HepG2 (cell line): ENCODE results near the gene MACROH2A1. TPM values are rescaled to one million over a fixed set of nuclear protein-coding genes. Genes with fewer than 3 reads are reported as not detected.

Experiments
- ATAC-seq: fragments of 200-7000 bp; cut with Tn5 transposase; 3 replicates; pipeline ENCODE4 v1.9.1; 2020; ENCODE audit warnings: mild to moderate bottlenecking, moderate library complexity
- BruUV-seq: library from RNA; stranded (reverse); fragments of 400-500 nt; replicated peaks from 2 replicates; lab custom pipeline; 2021; lab: Mats Ljungman, UMichigan
- CTCF ChIA-PET: fragments of 300-600 bp; formaldehyde crosslinking; extraction: SDS; loops from one replicate; lab custom pipeline; 2021; ENCODE audit warnings: low total read pairs, inconsistent platforms, low intra/inter-chr PET ratio; lab: Yijun Ruan, JAX
- POLR2A ChIA-PET: fragments of 350-600 bp; sonication (Branson Sonifier 250); formaldehyde crosslinking; loops from one replicate; lab custom pipeline; 2020; ENCODE audit warnings: antibody characterized with exemption, inconsistent platforms; lab: Yijun Ruan, JAX
- DNase-seq: peaks from one replicate; pipeline ENCODE4 v3.0.0-alpha.2; 2015; ENCODE audit warnings: low spot score
- FAIRE-seq: peaks from 3 replicates; lab custom pipeline; 2011; peaks lifted over from hg19 to GRCh38; lab: Jason Lieb, UNC
- H2AFZ ChIP-seq: one replicate; pipeline ENCODE4 v1.6.1; 2011; ENCODE audit warnings: low read length, inconsistent platforms
- H3K27ac ChIP-seq: fragments of 300-600 bp; 3 replicates; pipeline ENCODE4 v1.8.0; 2011; ENCODE audit warnings: mixed run types, mild to moderate bottlenecking, mixed read lengths, low read length, inconsistent platforms; ENCODE audit not compliant: insufficient read depth; ENCODE audit errors: extremely low read length
- H3K27me3 ChIP-seq, 2 experiments: fragments of 200-600 bp in 1 of 2; 2 replicates in 1 of 2; 3 replicates in 1 of 2; pipeline versions ENCODE4 v1.6.0 to v1.8.0; 2011; ENCODE audit warnings: low read length in 2 of 2, mild to moderate bottlenecking in 2 of 2, moderate library complexity in 2 of 2, inconsistent platforms in 1 of 2; ENCODE audit not compliant: insufficient read depth in 2 of 2, control insufficient read depth in 1 of 2
- H3K36me3 ChIP-seq, 2 experiments: fragments of 200-600 bp in 1 of 2; replicated peaks in 1 of 2; 2 replicates in 1 of 2; 3 replicates in 1 of 2; pipeline versions ENCODE4 v1.5.1 to v1.8.0; 2011; ENCODE audit warnings: low read length in 2 of 2, inconsistent platforms in 1 of 2; ENCODE audit not compliant: insufficient read depth in 2 of 2, control insufficient read depth in 1 of 2
- H3K4me1 ChIP-seq: 2 replicates; pipeline ENCODE4 v1.5.1; 2012; ENCODE audit warnings: low read length, inconsistent platforms; ENCODE audit not compliant: insufficient read depth
- H3K4me2 ChIP-seq: 2 replicates; pipeline ENCODE4 v1.6.0; 2011; ENCODE audit warnings: low read depth, low read length, inconsistent platforms
- H3K4me3 ChIP-seq, 3 experiments: fragments of 200-600 bp in 1 of 3; sonication (generic), shearing (Covaris generic) in 1 of 3; replicated peaks in 1 of 3; 2 replicates each; pipeline ENCODE4 v1.5.1; 2011 to 2016; ENCODE audit warnings: low read length in 3 of 3, inconsistent platforms in 2 of 3, low read depth in 2 of 3, mild to moderate bottlenecking in 2 of 3, control low read depth in 1 of 3, mixed read lengths in 1 of 3; ENCODE audit not compliant: insufficient read depth in 1 of 3
- H3K79me2 ChIP-seq: one replicate; pipeline ENCODE4 v1.6.1; 2011; ENCODE audit warnings: low read length, inconsistent platforms; ENCODE audit not compliant: insufficient read depth
- H3K9ac ChIP-seq: 2 replicates; pipeline ENCODE4 v1.6.0; 2011; ENCODE audit warnings: mild to moderate bottlenecking, low read depth, low read length, inconsistent platforms; ENCODE audit not compliant: insufficient read depth
- H3K9me3 ChIP-seq: 2 replicates; pipeline ENCODE4 v1.5.1; 2012; ENCODE audit warnings: mild to moderate bottlenecking, low read length
- H4K20me1 ChIP-seq: 2 replicates; pipeline ENCODE4 v1.6.0; 2011; ENCODE audit warnings: inconsistent platforms, mild to moderate bottlenecking, low read length, moderate library complexity; ENCODE audit not compliant: insufficient read depth
- BHLHE40 ChIP-seq: IDR thresholded peaks from 2 replicates; pipeline ENCODE4 v1.6.1; 2011; ENCODE audit warnings: low read length, improper control_type of control experiment
- EEA1 ChIP-seq: sonication (generic); formaldehyde crosslinking; IDR thresholded peaks from 2 replicates; pipeline ENCODE4 v1.5.1; 2020; ENCODE audit warnings: mild to moderate bottlenecking, missing genetic modification reagents, borderline replicate concordance
- ELF1 ChIP-seq: sonication (generic); formaldehyde crosslinking; IDR thresholded peaks from 2 replicates; pipeline ENCODE4 v1.4.0; 2020; ENCODE audit warnings: missing genetic modification reagents
- GTF2F1 ChIP-seq: fragments of 150-350 bp; IDR thresholded peaks from 2 replicates; pipeline ENCODE4 v1.6.1; 2014; ENCODE audit warnings: low read length
- HMGA1 ChIP-seq: sonication (generic); formaldehyde crosslinking; conservative IDR thresholded peaks from 2 replicates; pipeline ENCODE4 v1.4.0; 2020; ENCODE audit warnings: missing genetic modification reagents
- MEIS2 ChIP-seq: sonication (generic); formaldehyde crosslinking; IDR thresholded peaks from 2 replicates; pipeline ENCODE4 v1.9.0; 2021; ENCODE audit warnings: mild to moderate bottlenecking, missing genetic modification reagents
- NAIF1 ChIP-seq: sonication (generic); formaldehyde crosslinking; IDR thresholded peaks from 2 replicates; pipeline ENCODE4 v1.5.0; 2020; ENCODE audit warnings: mild to moderate bottlenecking, missing genetic modification reagents, borderline replicate concordance
- TEAD2 ChIP-seq: sonication (generic); formaldehyde crosslinking; IDR thresholded peaks from 2 replicates; pipeline ENCODE4 v1.9.0; 2021; ENCODE audit warnings: missing genetic modification reagents
- ZFP62 ChIP-seq: sonication (generic); formaldehyde crosslinking; IDR thresholded peaks from 2 replicates; pipeline ENCODE4 v1.4.0; 2020; ENCODE audit warnings: missing genetic modification reagents
- ZNF12 ChIP-seq: sonication (generic); formaldehyde crosslinking; IDR thresholded peaks from 2 replicates; pipeline ENCODE4 v1.5.0; 2020; ENCODE audit warnings: missing genetic modification reagents
- ZNF30 ChIP-seq: sonication (generic); formaldehyde crosslinking; IDR thresholded peaks from 2 replicates; pipeline ENCODE4 v1.5.0; 2020; ENCODE audit warnings: mild to moderate bottlenecking, missing genetic modification reagents
- ZNF335 ChIP-seq: sonication (generic); formaldehyde crosslinking; IDR thresholded peaks from 2 replicates; pipeline ENCODE4 v1.4.0; 2020; ENCODE audit warnings: missing genetic modification reagents
- ZSCAN30 ChIP-seq: sonication (generic); formaldehyde crosslinking; IDR thresholded peaks from 2 replicates; pipeline ENCODE4 v1.5.0; 2020; ENCODE audit warnings: mild to moderate bottlenecking, missing genetic modification reagents
- WGBS: methylation state at CpG from one replicate; pipeline ENCODE4 v1.1.6; 2017; ENCODE audit warnings: low lambda C conversion rate; 5-methylcytosine and 5-hydroxymethylcytosine counted together
- in situ Hi-C: cut with HindIII; loops from 2 replicates; pipeline ENCODE4 v1.10.0; 2017; ENCODE audit warnings: low pct_unique_long_range_greater_than_20kb; ENCODE audit not compliant: extremely low pct_ligation_motif_present
- intact Hi-C: fragments of 100-400 bp; cut with micrococcal nuclease; formaldehyde crosslinking; loops from one replicate; pipeline ENCODE4 v1.10.0; 2022; ENCODE audit not compliant: unreplicated experiment
- polyA plus RNA-seq, 8 experiments: library from polyadenylated mRNA; depleted of rRNA in 3 of 8; stranded (reverse) in 7 of 8; unstranded in 1 of 8; fragments of >200 nt; fragmentation: Illumina TruSeq in 4 of 8; extraction: Trizol in 4 of 8; gene quantifications; 2 replicates each; pipeline versions ENCODE4 v1.2.1 to v1.2.3, GENCODE V29; 2011 to 2016; ENCODE audit warnings: low read depth in 4 of 8, missing spikeins in 1 of 8, mixed read lengths in 1 of 8; ENCODE audit not compliant: insufficient read depth in 1 of 8
- total RNA-seq, 5 experiments: library from RNA; depleted of rRNA; stranded (reverse); fragments of >200 nt; fragmentation: Illumina TruSeq; extraction: Trizol; gene quantifications; 2 replicates each; pipeline ENCODE4 v1.2.3, GENCODE V29; 2016; ENCODE audit warnings: low read depth in 1 of 5
- TF ChIP-seq, protein P1 (sequence below): sonication (generic); formaldehyde crosslinking; IDR thresholded peaks from 2 replicates; pipeline ENCODE4 v1.4.0; 2020; ENCODE audit warnings: missing genetic modification reagents, mild to moderate bottlenecking, borderline replicate concordance
- TF ChIP-seq, protein P2 (sequence below), 2 experiments: fragments of 450-650 bp in 1 of 2; sonication (generic) in 1 of 2; formaldehyde crosslinking in 1 of 2; IDR thresholded peaks; 2 replicates each; pipeline versions ENCODE4 v1.6.1 to v1.8.0; 2016 to 2022; ENCODE audit warnings: antibody characterized with exemption in 1 of 2, mild to moderate bottlenecking in 1 of 2, missing genetic modification reagents in 1 of 2

The MACROH2A1 gene
- total and polyA plus RNA-seq, 2 of the 13 experiments (the other 11 are each of a cell fraction or from before 2014, with no cell fraction given) = 69.1 to 158 TPM

DNA sequence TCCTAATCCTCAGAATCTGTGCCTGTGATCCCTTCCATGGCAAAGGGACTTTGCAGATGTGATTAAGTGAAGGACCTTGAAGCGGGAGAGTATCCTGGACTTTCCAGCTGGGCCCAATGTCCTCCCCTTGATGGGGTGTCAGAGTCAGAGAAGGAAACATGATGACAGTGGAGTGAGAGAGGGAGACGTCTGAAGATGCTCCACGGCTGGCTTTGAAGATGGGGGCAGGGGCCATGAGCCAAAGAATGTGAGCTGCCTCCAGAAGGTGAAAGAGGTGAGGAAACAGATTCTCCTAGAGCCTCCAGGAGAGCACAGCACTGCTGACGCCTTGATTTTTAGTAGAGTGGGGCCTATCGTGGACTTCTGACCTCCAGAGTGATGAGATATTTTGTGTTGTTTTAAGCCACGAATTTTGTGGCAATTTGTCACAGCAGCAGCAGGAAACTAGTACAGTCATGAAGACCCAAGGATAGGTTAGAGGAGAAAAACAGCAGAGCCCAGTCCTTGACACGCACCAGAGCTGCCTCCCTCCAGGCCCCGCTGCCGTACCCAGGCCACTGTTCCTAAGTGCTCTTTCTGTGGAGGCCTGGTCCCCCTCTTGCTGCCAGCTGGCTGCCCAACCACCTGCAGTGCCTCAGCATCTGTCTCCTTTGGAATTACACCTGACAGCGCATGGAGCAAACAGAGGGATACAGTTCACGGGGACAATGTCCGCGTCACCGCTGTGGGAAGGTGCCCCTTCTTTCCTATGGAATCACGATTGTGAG is 78.1 kb downstream of the MACROH2A1 start:
- Histone ChIP-seq H3K9ac (no peak overlapping the region), H3K4me1 (peaks cover 55% of the 10 kb centered on the region), H4K20me1 (no peaks in the 10 kb centered on the region), H3K4me2 (no peak overlapping the region), H2AFZ (no peak overlapping the region), H3K36me3 (no peaks in the 10 kb centered on the region), H3K27me3 (no peaks in the 10 kb centered on the region), H3K27ac (no peak overlapping the region), H3K79me2 (no peaks in the 10 kb centered on the region), H3K9me3 (no peaks in the 10 kb centered on the region), H3K4me3 (no peak overlapping the region)
- in situ Hi-C loops (no loop called here), intact Hi-C loops (loop anchor here (10.0 kb wide), 1 partner anchor 114 kb away; no protein-coding TSS in a partner anchor)
- no TSS peak for BruUV-seq
- ATAC-seq = no peak
- DNase-seq = no peak
- POLR2A ChIA-PET = no interaction called here
- 73% methylated on average over 11 of the region's 15 CpGs for WGBS
- CTCF ChIA-PET = interaction anchor here (1.2 to 1.4 kb wide), 2 partner anchors 12 to 105 kb away, joined by 4 to 7 read pairs; no protein-coding TSS in a partner anchor
- FAIRE-seq = no peak
- TF ChIP-seq ZFP62 (CRISPR knock-in tag) (no peak), ZNF12 (CRISPR knock-in tag) (peak; percentile 93), ZNF30 (CRISPR knock-in tag) (no peak), ELF1 (CRISPR knock-in tag) (no peak), EEA1 (CRISPR knock-in tag) (no peak), GTF2F1 (no peak), HMGA1 (CRISPR knock-in tag) (no peak), ZSCAN30 (CRISPR knock-in tag) (no peak), MEIS2 (no peak), NAIF1 (CRISPR knock-in tag) (no peak), TEAD2 (CRISPR knock-in tag) (no peak), BHLHE40 (no peak), ZNF335 (CRISPR knock-in tag) (no peak)
- TF ChIP-seq, protein P1, sequence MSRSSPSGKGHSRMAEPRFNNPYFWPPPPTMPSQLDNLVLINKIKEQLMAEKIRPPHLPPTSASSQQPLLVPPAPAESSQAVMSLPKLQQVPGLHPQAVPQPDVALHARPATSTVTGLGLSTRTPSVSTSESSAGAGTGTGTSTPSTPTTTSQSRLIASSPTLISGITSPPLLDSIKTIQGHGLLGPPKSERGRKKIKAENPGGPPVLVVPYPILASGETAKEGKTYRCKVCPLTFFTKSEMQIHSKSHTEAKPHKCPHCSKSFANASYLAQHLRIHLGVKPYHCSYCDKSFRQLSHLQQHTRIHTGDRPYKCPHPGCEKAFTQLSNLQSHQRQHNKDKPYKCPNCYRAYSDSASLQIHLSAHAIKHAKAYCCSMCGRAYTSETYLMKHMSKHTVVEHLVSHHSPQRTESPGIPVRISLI (CRISPR knock-in tag) = no peak
- TF ChIP-seq, protein P2, sequence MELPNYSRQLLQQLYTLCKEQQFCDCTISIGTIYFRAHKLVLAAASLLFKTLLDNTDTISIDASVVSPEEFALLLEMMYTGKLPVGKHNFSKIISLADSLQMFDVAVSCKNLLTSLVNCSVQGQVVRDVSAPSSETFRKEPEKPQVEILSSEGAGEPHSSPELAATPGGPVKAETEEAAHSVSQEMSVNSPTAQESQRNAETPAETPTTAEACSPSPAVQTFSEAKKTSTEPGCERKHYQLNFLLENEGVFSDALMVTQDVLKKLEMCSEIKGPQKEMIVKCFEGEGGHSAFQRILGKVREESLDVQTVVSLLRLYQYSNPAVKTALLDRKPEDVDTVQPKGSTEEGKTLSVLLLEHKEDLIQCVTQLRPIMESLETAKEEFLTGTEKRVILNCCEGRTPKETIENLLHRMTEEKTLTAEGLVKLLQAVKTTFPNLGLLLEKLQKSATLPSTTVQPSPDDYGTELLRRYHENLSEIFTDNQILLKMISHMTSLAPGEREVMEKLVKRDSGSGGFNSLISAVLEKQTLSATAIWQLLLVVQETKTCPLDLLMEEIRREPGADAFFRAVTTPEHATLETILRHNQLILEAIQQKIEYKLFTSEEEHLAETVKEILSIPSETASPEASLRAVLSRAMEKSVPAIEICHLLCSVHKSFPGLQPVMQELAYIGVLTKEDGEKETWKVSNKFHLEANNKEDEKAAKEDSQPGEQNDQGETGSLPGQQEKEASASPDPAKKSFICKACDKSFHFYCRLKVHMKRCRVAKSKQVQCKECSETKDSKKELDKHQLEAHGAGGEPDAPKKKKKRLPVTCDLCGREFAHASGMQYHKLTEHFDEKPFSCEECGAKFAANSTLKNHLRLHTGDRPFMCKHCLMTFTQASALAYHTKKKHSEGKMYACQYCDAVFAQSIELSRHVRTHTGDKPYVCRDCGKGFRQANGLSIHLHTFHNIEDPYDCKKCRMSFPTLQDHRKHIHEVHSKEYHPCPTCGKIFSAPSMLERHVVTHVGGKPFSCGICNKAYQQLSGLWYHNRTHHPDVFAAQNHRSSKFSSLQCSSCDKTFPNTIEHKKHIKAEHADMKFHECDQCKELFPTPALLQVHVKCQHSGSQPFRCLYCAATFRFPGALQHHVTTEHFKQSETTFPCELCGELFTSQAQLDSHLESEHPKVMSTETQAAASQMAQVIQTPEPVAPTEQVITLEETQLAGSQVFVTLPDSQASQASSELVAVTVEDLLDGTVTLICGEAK (IDR thresholded peaks at IDR 0.05) = no peak
- TF ChIP-seq, protein P2 (CRISPR knock-in tag; IDR thresholded peaks at IDR 0.05) = no peak
